ENCODE results near the gene VPS13D.

DNA sequence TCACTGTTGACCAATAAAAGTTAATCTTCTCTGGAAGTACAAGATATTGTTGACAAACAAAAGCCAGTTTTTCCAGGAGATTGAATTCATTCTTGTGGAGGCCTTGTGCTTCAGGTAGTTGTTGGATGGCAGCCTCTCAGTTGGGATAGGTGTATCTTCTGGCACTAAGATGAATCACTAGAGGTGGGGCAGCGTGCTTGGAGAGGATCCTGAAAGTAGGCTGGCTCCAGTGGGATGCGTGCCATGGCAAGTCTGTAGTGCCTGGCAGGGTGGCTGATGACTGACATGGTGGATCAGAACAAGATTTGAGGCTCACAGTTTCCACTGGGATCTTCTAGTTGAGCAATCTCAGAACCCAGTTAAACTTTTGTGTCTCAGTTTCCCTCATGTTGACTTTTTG, 2.4 kb downstream of the VPS13D start:
- TF ChIP-seq, protein P1, sequence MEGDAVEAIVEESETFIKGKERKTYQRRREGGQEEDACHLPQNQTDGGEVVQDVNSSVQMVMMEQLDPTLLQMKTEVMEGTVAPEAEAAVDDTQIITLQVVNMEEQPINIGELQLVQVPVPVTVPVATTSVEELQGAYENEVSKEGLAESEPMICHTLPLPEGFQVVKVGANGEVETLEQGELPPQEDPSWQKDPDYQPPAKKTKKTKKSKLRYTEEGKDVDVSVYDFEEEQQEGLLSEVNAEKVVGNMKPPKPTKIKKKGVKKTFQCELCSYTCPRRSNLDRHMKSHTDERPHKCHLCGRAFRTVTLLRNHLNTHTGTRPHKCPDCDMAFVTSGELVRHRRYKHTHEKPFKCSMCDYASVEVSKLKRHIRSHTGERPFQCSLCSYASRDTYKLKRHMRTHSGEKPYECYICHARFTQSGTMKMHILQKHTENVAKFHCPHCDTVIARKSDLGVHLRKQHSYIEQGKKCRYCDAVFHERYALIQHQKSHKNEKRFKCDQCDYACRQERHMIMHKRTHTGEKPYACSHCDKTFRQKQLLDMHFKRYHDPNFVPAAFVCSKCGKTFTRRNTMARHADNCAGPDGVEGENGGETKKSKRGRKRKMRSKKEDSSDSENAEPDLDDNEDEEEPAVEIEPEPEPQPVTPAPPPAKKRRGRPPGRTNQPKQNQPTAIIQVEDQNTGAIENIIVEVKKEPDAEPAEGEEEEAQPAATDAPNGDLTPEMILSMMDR (IDR thresholded peaks at IDR 0.05) = no peak
- TF ChIP-seq CREM (CRISPR knock-in tag; IDR thresholded peaks at IDR 0.05) (no peak), ZNF416 (CRISPR knock-in tag; IDR thresholded peaks at IDR 0.05) (no peak), NFE2L1 (CRISPR knock-in tag; IDR thresholded peaks at IDR 0.05) (no peak), RELA (CRISPR knock-in tag; IDR thresholded peaks at IDR 0.05; ENCODE audit: borderline replicate concordance) (no peak)
- TF ChIP-seq, protein P2, sequence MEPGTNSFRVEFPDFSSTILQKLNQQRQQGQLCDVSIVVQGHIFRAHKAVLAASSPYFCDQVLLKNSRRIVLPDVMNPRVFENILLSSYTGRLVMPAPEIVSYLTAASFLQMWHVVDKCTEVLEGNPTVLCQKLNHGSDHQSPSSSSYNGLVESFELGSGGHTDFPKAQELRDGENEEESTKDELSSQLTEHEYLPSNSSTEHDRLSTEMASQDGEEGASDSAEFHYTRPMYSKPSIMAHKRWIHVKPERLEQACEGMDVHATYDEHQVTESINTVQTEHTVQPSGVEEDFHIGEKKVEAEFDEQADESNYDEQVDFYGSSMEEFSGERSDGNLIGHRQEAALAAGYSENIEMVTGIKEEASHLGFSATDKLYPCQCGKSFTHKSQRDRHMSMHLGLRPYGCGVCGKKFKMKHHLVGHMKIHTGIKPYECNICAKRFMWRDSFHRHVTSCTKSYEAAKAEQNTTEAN (CRISPR knock-in tag; IDR thresholded peaks at IDR 0.05) = no peak
- TF ChIP-seq, protein P3, sequence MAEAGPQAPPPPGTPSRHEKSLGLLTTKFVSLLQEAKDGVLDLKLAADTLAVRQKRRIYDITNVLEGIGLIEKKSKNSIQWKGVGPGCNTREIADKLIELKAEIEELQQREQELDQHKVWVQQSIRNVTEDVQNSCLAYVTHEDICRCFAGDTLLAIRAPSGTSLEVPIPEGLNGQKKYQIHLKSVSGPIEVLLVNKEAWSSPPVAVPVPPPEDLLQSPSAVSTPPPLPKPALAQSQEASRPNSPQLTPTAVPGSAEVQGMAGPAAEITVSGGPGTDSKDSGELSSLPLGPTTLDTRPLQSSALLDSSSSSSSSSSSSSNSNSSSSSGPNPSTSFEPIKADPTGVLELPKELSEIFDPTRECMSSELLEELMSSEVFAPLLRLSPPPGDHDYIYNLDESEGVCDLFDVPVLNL (CRISPR knock-in tag; IDR thresholded peaks at IDR 0.05; ENCODE audit: borderline replicate concordance, low read depth) = no peak
- TF ChIP-seq, protein P4, sequence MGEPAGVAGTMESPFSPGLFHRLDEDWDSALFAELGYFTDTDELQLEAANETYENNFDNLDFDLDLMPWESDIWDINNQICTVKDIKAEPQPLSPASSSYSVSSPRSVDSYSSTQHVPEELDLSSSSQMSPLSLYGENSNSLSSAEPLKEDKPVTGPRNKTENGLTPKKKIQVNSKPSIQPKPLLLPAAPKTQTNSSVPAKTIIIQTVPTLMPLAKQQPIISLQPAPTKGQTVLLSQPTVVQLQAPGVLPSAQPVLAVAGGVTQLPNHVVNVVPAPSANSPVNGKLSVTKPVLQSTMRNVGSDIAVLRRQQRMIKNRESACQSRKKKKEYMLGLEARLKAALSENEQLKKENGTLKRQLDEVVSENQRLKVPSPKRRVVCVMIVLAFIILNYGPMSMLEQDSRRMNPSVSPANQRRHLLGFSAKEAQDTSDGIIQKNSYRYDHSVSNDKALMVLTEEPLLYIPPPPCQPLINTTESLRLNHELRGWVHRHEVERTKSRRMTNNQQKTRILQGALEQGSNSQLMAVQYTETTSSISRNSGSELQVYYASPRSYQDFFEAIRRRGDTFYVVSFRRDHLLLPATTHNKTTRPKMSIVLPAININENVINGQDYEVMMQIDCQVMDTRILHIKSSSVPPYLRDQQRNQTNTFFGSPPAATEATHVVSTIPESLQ (CRISPR knock-in tag; IDR thresholded peaks at IDR 0.05) = no peak
- TF ChIP-seq, protein P5, sequence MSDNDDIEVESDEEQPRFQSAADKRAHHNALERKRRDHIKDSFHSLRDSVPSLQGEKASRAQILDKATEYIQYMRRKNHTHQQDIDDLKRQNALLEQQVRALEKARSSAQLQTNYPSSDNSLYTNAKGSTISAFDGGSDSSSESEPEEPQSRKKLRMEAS (CRISPR knock-in tag; IDR thresholded peaks at IDR 0.05) = no peak
- TF ChIP-seq, protein P6, sequence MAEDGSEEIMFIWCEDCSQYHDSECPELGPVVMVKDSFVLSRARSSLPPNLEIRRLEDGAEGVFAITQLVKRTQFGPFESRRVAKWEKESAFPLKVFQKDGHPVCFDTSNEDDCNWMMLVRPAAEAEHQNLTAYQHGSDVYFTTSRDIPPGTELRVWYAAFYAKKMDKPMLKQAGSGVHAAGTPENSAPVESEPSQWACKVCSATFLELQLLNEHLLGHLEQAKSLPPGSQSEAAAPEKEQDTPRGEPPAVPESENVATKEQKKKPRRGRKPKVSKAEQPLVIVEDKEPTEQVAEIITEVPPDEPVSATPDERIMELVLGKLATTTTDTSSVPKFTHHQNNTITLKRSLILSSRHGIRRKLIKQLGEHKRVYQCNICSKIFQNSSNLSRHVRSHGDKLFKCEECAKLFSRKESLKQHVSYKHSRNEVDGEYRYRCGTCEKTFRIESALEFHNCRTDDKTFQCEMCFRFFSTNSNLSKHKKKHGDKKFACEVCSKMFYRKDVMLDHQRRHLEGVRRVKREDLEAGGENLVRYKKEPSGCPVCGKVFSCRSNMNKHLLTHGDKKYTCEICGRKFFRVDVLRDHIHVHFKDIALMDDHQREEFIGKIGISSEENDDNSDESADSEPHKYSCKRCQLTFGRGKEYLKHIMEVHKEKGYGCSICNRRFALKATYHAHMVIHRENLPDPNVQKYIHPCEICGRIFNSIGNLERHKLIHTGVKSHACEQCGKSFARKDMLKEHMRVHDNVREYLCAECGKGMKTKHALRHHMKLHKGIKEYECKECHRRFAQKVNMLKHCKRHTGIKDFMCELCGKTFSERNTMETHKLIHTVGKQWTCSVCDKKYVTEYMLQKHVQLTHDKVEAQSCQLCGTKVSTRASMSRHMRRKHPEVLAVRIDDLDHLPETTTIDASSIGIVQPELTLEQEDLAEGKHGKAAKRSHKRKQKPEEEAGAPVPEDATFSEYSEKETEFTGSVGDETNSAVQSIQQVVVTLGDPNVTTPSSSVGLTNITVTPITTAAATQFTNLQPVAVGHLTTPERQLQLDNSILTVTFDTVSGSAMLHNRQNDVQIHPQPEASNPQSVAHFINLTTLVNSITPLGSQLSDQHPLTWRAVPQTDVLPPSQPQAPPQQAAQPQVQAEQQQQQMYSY (CRISPR knock-in tag; IDR thresholded peaks at IDR 0.05) = no peak

All from WTC11 (cell line).